Measurements from ENCODE around the gene VTI1A.

Gene VTI1A

GRCh38 chr10:112782200-112782907 lies 335.3 kb downstream of the VTI1A start:
- no peak for DNase-seq (ENCODE audit: low read depth)
- TF ChIP-seq, protein P1, sequence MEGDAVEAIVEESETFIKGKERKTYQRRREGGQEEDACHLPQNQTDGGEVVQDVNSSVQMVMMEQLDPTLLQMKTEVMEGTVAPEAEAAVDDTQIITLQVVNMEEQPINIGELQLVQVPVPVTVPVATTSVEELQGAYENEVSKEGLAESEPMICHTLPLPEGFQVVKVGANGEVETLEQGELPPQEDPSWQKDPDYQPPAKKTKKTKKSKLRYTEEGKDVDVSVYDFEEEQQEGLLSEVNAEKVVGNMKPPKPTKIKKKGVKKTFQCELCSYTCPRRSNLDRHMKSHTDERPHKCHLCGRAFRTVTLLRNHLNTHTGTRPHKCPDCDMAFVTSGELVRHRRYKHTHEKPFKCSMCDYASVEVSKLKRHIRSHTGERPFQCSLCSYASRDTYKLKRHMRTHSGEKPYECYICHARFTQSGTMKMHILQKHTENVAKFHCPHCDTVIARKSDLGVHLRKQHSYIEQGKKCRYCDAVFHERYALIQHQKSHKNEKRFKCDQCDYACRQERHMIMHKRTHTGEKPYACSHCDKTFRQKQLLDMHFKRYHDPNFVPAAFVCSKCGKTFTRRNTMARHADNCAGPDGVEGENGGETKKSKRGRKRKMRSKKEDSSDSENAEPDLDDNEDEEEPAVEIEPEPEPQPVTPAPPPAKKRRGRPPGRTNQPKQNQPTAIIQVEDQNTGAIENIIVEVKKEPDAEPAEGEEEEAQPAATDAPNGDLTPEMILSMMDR (conservative IDR thresholded peaks at IDR 0.05; ENCODE audit: low read depth, low read length): no peak
- H3K4me3 ChIP-seq (ENCODE audit: low read length): no peak overlapping the region

DNA sequence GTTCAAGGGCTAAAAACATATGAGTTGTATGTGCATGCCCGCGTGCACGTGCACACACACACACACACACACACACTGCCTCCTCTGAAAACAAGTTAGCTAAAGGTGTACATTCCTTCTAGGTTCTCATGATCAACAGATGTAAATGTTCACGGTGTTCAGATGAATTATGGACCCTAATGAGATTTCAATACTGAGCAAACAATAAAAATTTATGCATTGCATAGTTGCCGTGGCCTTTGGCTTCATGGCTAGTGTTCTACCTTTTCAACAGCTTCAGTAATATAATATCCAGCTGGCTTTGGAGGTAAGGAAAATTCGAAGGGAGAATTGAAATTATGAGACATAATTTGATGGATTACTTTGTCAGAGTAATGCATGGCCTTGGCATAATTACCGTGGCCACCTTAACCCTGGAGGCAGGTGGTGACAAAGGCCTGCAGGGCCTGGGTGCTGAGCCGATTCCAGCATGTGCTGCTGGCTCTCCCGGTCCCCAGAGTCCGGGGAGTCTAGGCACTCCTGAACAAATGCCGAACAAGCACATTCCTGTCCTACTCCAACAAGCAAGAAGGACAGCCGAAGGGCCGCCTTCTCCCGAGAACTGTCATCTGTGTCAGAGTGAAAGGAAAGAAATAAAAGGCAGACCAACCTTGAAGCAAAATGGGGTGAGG lies 336.5 kb downstream of the VTI1A start:
- H3K4me3 ChIP-seq (ENCODE audit: low read length): no peak overlapping the region
- TF ChIP-seq, protein P1 (conservative IDR thresholded peaks at IDR 0.05; ENCODE audit: low read depth, low read length): no peak
- no peak for DNase-seq (ENCODE audit: low read depth)

- no peak for DNase-seq (ENCODE audit: low read depth)
- TF ChIP-seq, protein P1 (conservative IDR thresholded peaks at IDR 0.05; ENCODE audit: low read depth, low read length): no peak
- no peak overlapping the region for H3K4me3 ChIP-seq (ENCODE audit: low read length)
Measured at GRCh38 chr10:112784022-112784461, 337.0 kb downstream of the VTI1A start.

DNA sequence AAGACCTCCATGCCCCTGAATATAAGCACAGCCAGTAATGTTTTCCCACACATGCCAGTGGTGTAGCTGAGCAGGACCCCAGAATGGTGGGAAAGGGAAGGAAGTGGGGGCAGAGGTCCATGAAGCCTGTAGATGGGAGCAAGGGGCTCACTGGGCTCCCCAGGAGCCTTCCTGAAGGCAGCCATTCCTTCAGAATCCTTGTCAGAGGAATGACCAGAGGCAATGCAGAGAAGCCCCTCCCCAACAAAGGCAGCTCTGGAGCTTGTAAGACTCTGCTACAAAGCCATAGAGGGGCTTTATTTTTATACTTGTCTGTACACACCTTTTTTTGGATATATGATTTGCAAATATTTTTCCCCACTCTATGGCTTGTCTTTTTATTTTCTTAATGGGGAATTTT lies 338.1 kb downstream of the VTI1A start:
- no peak for DNase-seq (ENCODE audit: low read depth)
- H3K4me3 ChIP-seq (ENCODE audit: low read length): no peak overlapping the region
- TF ChIP-seq, protein P1 (conservative IDR thresholded peaks at IDR 0.05; ENCODE audit: low read depth, low read length): no peak

DNA sequence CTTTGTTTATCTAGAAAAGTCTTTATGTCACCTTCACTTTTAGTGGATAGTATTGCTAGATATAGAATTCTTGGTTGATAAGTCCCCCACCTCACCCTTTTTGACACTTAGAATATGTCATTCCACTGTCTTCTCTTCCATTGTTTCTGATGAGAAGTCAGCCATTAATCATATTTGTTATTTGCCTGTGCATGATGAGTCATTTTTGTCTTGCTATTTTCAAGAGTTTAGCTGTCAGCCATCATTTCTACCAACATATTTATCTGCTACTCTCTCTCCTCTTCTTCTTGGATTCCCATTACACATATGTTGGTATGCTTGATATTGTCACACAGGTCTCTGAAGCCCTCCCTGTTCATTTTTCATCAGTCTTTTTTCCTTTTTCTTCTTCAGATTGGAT lies 342.2 kb downstream of the VTI1A start:
- H3K4me3 ChIP-seq (ENCODE audit: low read length): no peak overlapping the region
- TF ChIP-seq, protein P1 (conservative IDR thresholded peaks at IDR 0.05; ENCODE audit: low read depth, low read length): no peak
- no peak for DNase-seq (ENCODE audit: low read depth)

DNA sequence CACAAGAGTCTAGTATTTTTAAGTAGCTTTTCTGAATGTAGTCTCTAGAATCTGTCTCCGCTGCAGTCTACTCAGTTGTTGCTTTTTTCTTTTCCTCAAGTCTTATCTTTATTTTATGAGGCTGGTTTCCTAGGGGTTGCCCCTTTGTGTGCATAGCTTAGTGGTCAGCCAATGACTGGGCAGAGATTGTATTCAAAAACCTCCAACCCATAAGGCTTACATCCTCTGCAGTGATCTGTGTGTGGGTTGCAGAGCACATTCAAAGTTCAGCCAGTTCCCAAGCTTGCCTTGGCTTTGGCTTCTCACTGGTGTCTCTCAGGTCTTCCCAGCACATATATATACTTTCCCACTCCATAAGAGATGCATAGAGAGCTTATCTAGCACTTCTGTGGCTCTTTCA lies 343.0 kb downstream of the VTI1A start:
- TF ChIP-seq, protein P1 (conservative IDR thresholded peaks at IDR 0.05; ENCODE audit: low read depth, low read length): no peak
- H3K4me3 ChIP-seq (ENCODE audit: low read length): no peak overlapping the region
- no peak for DNase-seq (ENCODE audit: low read depth)

DNA sequence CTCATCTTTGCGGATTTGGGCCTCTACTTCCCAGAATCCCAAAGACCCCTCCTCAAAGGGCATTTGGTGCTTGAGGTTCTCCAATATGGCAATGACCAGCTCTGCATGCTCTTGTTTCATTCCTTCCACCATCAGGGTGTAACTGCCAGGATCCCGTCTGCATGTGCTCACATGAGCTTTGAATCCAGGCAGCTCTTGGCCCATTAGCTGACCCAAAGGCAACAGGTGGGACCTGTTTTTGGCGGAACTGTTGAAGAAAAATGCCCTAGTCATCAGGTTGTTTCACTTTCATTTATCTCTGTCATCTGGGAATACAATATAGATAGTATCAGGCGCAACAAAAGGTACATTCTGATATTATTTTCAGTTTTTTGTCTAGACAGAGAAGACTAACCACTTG lies 343.9 kb downstream of the VTI1A start:
- TF ChIP-seq, protein P1 (conservative IDR thresholded peaks at IDR 0.05; ENCODE audit: low read depth, low read length): no peak
- no peak overlapping the region for H3K4me3 ChIP-seq (ENCODE audit: low read length)
- no peak for DNase-seq (ENCODE audit: low read depth)
